ENCODE measurements around the gene VIM.

VIM gene

DNA sequence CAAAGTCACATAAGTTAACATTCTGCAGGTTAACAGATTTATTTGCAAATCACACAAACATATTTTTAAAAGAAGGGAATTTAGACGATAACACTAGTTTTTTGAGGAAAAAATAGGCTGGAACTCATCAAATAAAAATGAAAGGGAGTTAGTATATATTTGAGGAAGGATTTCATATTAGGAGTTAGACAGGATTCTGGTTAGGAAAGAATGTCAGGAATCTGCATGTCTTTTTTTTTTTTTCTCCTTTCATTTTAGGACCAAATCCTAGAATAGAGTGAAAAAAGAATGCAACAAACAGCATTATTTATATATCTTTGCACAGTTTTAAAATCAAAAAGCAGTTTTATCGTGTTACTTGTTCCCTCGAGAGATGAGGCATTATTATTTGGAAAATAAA, 17.7 kb upstream of the VIM start:
- no peak for DNase-seq

DNA sequence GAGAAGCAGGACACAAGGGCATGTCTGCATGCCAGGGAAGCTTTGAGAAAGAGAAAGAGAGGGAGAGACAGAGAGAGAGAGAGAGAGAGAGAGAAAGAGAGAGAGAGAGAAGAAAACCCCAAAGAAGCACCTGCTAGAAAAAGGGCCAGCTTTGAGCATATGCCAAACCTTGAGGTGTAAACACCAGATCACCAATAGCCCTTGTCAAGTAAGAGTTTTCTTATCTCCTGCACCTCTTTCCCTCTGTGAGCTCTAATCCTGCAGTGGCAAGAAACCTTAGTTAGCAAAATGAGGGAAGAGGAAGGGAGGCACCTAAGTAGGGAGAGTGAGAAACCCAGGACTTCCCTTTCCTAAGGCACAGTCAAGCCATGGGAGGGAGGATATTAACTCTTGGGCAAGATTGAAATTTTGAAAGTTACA, 15.2 kb upstream of the VIM start:
- no peak for DNase-seq

DNA sequence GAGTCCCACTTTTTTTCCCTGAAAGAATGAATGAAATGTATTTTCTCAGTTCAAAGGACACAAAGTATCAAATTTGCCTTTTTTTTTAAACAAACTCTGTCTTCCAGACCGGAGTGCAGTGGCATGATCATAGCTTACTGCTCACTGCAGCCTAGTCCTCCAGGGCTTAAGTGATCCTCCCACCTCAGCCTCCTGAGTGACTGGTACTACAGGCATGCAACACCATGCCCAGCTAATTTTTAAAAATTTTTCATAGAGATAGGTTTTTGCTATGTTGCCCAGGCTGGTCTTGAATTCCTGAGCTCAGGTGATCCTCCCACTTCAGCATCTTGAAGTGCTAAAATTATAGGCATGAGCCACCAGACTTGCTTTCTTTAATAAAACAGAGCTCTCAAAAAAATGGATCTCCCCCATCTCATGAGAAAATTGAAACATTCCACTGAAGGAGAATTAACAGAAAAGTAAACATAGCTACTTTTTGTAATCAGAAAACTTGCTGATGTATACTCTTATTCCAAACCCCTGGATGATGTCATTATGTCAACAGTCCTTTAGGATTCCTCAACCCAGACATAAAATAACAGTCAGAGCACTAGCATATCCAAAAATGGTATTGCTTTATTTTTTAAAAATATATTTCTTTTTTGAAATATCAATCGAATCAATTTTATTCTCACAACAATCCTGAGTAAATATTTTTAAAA, 14.2 kb upstream of the VIM start:
- DNase-seq = no peak

- DNase-seq = no peak
Measured at GRCh38 chr10:17214526-17214925, 13.5 kb upstream of the VIM start.

DNA sequence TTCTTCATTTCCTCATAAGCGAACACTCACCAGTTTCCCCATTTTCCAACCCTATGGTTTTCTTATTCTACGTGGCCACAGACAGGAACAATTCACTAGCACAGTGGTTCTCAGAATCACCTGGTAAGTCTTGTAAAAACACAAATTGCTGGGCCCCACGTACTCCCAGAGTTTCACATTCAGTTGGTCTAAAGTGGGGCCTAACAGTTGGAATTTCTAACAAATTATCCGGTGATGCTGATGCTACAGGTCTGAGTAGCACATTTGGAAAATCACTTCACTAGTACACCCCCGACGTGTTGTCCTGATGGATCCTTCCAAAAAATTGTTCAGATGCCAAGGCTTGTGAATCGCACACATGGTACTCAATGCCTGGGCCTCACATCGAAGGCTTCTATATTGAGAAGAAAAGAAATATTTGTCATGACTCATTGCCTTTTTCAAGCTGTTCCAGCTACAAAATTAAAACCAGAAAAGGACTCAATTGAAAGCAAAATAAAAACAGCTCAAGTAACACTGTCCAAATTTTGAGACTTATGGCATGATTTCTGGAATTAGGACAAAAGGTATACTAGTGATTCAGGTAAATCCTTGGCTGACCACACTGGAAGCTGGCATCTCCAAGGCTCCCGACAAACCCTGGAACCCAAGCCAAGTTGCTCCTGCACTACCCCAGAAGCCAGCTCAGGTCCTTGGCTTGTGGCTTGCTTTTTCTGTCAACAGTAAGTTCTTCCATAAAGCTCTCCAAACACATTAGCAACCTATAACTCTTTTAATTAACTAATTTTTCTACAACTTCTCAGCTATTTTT, 12.9 kb upstream of the VIM start:
- no peak for DNase-seq

- no peak for DNase-seq
Measured at GRCh38 chr10:17215782-17216122, 12.3 kb upstream of the VIM start.

DNA sequence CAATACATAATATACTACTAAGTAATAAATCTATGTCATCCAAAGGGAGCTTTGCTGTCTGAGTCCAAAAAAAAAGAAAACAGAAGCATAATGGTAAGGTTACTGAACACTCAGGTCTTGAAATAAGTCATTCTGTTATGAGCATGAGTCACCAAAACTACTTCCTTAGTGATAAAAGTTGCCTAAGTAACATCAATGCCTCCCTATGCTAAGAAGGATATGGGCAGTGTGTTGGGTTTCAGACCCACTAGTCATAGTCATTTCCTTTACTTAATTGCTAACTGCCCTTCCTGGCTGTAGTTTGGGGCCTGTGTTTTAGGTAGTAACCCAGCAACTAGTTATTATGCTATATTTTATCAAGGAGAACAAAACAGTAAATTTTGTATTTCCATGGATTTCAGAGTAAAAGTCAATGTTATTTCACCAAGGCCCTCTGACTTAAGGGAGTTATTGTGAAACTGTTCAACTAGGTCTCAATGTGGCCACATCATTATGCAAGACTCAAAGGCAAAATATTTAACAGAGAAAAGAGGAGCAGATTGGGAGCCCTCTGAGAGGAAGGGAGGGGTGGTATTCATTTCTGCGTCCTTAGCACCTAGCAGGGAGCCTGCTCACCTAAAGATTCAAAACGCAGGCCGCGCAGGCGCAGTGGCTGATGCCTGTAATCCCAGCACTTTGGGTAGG, 11.7 kb upstream of the VIM start:
- DNase-seq = peak; percentile 50

GRCh38 chr10:17216901-17217395, 11.1 kb upstream of the VIM start:
- no peak for DNase-seq

DNA sequence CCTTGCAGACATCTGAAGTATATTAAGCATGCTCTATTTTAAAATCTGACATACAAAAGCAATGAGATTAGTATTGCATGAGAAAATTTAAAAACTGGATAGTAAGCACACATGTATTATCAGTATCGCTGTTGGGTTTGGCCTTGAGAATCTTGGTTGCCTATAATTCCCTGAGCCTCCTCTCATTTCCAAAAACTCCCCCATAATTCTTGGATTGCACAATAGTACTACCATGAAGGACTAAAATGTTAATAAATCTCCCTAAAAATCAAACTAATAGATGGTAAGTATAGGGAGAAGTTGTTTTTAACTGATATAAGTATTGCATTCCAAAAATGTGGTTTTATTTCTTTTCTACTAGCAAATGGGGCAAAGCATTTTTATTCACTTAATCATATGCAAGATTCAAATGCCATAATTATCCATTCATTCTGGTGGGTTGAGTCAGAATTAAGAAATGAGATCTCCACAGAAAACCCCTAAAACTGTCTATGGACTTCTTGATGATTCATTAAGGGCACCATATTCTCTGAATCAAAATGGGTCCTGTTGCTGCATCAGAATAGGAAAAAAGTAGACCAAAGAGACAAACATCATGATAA, 10.3 kb upstream of the VIM start:
- DNase-seq = no peak

GRCh38 chr10:17219024-17219423, 9.0 kb upstream of the VIM start:
- no peak for DNase-seq

DNA sequence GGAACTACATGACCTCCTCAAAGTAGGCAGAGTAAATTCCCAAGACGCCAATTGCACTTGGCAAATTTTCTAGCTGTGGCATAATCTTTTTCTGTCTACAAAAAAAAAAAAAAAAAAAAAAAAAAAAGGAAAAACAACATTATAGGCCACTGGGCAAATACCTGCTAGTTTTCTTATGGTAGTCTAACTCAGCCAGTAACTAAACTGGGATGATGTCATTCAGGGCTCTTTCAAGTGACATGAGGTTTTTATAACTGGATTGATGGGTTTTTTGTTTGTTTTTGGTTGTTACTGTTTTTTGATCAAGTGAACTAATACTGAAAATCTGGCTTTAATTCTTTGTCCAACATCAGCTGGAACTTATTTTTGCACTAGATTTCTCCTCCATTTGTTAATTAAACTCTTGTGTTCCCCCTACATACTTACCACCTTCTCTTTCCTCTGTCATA, 7.4 kb upstream of the VIM start:
- DNase-seq = no peak

- no peak for DNase-seq
Measured at GRCh38 chr10:17222329-17222728, 5.7 kb upstream of the VIM start.

DNA sequence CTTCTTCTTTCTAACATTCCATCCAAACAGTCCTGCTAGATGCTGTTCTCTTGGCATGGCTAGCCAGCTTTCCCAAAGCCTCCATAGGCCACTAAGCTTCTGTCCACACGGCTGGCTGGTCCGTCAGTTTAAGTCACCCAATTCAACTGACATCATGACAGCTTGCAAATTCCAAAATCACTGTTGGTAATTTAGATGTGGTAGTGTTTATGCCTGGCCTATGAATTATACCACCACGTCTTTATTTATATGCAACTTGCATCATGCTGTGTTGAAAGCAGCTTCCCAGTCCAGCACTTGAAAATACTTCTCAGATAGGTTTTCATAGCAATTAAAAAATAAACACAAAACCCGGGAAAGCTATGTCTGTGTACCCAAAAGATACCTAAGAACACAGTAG, 2.2 kb upstream of the VIM start:
- no peak for DNase-seq

GRCh38 chr10:17226891-17227303, 1.1 kb upstream of the VIM start:
- no peak for DNase-seq

GRCh38 chr10:17227367-17228090, 512 bp upstream of the VIM start:
- DNase-seq = peak; percentile 62

DNA sequence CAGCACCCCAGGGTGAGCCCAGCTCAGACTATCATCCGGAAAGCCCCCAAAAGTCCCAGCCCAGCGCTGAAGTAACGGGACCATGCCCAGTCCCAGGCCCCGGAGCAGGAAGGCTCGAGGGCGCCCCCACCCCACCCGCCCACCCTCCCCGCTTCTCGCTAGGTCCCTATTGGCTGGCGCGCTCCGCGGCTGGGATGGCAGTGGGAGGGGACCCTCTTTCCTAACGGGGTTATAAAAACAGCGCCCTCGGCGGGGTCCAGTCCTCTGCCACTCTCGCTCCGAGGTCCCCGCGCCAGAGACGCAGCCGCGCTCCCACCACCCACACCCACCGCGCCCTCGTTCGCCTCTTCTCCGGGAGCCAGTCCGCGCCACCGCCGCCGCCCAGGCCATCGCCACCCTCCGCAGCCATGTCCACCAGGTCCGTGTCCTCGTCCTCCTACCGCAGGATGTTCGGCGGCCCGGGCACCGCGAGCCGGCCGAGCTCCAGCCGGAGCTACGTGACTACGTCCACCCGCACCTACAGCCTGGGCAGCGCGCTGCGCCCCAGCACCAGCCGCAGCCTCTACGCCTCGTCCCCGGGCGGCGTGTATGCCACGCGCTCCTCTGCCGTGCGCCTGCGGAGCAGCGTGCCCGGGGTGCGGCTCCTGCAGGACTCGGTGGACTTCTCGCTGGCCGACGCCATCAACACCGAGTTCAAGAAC, 1.1 kb downstream of the VIM start:
- DNase-seq = peak; percentile 77

- DNase-seq = no peak
Measured at GRCh38 chr10:17229717-17229966, 1.6 kb downstream of the VIM start.

GRCh38 chr10:17229967-17230682, 2.1 kb downstream of the VIM start:
- DNase-seq = peak; percentile 95

- DNase-seq = no peak
Measured at GRCh38 chr10:17231788-17232187, 3.7 kb downstream of the VIM start.

GRCh38 chr10:17232276-17232960, 4.4 kb downstream of the VIM start:
- DNase-seq = no peak

Data from central memory CD4-positive, alpha-beta T cell (primary cell).